Measurements from ENCODE around the gene CD72. TPM values are rescaled to one million over a fixed set of nuclear protein-coding genes. Genes with fewer than 3 reads are reported as not detected.

The CD72 gene
- total and polyA plus RNA-seq, 7 donors: 0.46 to 1.2 (median 0.66) TPM

DNA sequence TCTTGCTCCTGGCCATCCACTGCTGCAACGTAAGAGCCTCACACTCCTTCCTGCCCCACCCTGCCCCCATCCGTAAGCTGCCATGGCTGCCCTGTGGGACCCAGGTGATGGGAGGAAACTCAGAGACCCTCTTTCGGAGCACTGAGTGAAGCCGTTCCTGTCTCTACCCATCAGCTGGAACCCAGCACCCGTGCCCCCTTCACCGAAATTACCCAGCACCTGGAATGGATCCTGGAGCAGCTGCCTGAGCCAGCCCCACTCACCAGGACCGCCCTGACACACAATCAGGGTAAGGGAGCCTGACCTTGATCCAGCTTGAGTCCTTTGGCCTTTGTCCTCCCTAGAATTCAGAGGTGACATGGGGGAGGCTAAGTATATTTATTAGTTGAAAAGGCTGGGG, 10.0 kb downstream of the CD72 start:
- Histone ChIP-seq H3K9me3 (no peaks in the 10 kb centered on the region), H3K27me3 (ENCODE audit: insufficient read depth in 3 of 3, low read length in 2 of 3) (no peaks in the 10 kb centered on the region), H3K36me3 (ENCODE audit: insufficient read depth in 1 of 2, low read depth in 1 of 2) (peaks cover 9 to 38% of the 10 kb centered on the region in 2 donors), H3K27ac (no peak overlapping the region), H3K4me1 (peaks cover 26% of the 10 kb centered on the region), H3K4me3 (no peak overlapping the region)
- 66 to 75% (median 70%) methylated on average over 7 of the region's 7 CpGs for WGBS, 3 donors
- intact Hi-C loops (cut with DNase I): loop anchor here in 1 of 2 donors (2.0 to 10.0 kb wide), 4 partner anchors 39 to 93 kb away; no protein-coding TSS in a partner anchor
- ATAC-seq (no peak), DNase-seq (no peak)
- TF ChIP-seq, protein P1, sequence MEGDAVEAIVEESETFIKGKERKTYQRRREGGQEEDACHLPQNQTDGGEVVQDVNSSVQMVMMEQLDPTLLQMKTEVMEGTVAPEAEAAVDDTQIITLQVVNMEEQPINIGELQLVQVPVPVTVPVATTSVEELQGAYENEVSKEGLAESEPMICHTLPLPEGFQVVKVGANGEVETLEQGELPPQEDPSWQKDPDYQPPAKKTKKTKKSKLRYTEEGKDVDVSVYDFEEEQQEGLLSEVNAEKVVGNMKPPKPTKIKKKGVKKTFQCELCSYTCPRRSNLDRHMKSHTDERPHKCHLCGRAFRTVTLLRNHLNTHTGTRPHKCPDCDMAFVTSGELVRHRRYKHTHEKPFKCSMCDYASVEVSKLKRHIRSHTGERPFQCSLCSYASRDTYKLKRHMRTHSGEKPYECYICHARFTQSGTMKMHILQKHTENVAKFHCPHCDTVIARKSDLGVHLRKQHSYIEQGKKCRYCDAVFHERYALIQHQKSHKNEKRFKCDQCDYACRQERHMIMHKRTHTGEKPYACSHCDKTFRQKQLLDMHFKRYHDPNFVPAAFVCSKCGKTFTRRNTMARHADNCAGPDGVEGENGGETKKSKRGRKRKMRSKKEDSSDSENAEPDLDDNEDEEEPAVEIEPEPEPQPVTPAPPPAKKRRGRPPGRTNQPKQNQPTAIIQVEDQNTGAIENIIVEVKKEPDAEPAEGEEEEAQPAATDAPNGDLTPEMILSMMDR (IDR thresholded peaks at IDR 0.05): no peak

DNA sequence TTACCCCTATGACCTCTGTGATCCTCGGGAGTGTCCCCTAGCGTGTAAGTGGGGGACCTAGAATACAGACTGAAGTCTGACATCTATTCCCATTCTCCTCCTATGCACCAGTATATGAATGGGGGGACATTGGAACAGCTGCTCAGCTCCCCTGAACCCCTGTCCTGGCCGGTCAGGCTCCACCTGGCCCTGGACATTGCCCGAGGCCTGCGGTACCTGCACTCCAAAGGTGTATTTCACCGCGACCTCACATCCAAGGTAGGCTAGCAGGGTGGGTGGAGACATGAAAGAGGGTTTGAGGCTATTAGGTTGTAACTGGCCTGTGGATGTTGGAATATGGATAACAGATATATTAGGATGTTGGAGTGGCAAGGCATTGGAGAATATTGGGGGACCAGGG, 11.5 kb downstream of the CD72 start:
- Histone ChIP-seq H3K4me1 (peaks cover 33% of the 10 kb centered on the region), H3K27me3 (ENCODE audit: insufficient read depth in 3 of 3, low read length in 2 of 3) (no peaks in the 10 kb centered on the region), H3K36me3 (ENCODE audit: insufficient read depth in 1 of 2, low read depth in 1 of 2) (peaks cover 9 to 38% of the 10 kb centered on the region in 2 donors), H3K27ac (no peak overlapping the region), H3K9me3 (no peaks in the 10 kb centered on the region), H3K4me3 (peak overlapping the region; percentile 87)
- WGBS, 3 donors: 82 to 90% (median 87%) methylated on average over 7 of the region's 7 CpGs
- intact Hi-C loops (cut with DNase I): loop anchor here in 1 of 2 donors (5.0 to 10.0 kb wide), 3 partner anchors 41 to 92 kb away; no protein-coding TSS in a partner anchor
- no peak for ATAC-seq
- TF ChIP-seq, protein P1 (IDR thresholded peaks at IDR 0.05): no peak
- DNase-seq: no peak

DNA sequence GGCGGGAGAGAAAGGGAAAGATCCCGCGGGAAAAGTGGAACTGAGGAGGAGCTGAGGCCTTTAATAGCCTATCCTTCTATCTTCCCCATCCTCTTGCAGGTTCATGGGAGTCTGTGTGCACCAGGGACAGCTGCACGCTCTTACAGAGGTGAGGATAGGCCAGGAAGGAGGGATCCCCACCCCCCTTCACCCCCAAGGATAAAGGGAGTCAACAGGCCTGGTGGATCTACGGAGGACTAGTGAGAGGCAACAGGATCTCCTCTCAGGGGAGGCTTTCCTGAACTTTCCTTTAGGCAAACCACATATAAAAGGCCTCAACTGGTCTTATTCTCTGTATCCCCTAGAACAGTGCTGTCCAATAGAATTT, 12.1 kb downstream of the CD72 start:
- intact Hi-C loops (cut with DNase I): loop anchor here in 1 of 2 donors (5.0 to 10.0 kb wide), 3 partner anchors 41 to 91 kb away; no protein-coding TSS in a partner anchor
- H3K27me3 ChIP-seq (ENCODE audit: insufficient read depth in 3 of 3, low read length in 2 of 3): no peaks in the 10 kb centered on the region
- TF ChIP-seq, protein P1 (IDR thresholded peaks at IDR 0.05): no peak
- peaks cover 33% of the 10 kb centered on the region for H3K4me1 ChIP-seq
- 4 to 17% (median 11%) methylated on average over 5 of the region's 5 CpGs for WGBS, 3 donors
- no peak for DNase-seq
- H3K36me3 ChIP-seq (ENCODE audit: insufficient read depth in 1 of 2, low read depth in 1 of 2): peaks cover 9 to 38% of the 10 kb centered on the region in 2 donors
- peak overlapping the region; percentile 95 for H3K27ac ChIP-seq
- ATAC-seq: no peak
- H3K4me3 ChIP-seq: peak overlapping the region; percentile 87
- H3K9me3 ChIP-seq: no peaks in the 10 kb centered on the region

DNA sequence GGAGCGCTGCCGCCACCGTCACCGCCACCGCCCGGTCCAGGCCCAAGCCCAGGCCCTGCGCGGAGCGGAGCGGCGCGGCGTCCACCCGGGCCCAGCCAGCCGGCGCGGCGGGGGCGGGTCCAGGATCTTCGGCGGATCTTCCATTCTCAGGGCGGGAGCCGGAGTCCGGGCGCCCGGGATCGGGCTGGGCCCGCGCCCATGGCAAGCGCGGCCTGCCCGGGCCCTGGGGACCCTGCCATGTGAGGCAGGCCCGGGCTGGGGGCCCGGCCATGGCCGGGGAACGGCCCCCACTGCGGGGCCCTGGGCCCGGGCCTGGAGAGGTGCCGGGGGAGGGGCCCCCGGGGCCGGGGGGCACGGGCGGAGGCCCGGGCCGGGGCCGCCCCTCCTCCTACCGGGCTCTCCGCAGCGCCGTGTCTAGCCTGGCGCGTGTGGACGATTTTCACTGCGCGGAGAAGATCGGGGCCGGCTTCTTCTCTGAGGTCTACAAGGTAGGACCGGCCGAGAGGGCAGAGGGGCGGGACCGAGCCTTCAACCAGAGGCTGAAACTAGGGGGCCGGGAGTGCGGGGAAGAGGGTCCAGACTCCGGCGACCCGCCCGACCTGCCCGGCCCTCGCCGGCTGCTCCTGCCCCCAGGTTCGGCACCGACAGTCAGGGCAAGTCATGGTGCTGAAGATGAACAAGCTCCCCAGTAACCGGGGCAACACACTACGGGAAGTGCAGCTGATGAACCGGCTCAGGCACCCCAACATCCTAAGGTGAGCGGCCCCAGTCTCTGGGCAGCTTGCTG, 12.7 kb downstream of the CD72 start:
- 0 to 1% (median 0%) methylated on average over 50 to 76 of the region's 76 CpGs for WGBS, 3 donors
- no peaks in the 10 kb centered on the region for H3K9me3 ChIP-seq
- intact Hi-C loops (cut with DNase I): loop anchor here in 1 of 2 donors (5.0 to 10.0 kb wide), 3 partner anchors 42 to 91 kb away; no protein-coding TSS in a partner anchor
- peak; percentile 36 to 70 for DNase-seq
- TF ChIP-seq, protein P1 (IDR thresholded peaks at IDR 0.05): no peak
- H3K4me1 ChIP-seq: peaks cover 39% of the 10 kb centered on the region
- no peaks in the 10 kb centered on the region for H3K27me3 ChIP-seq (ENCODE audit: insufficient read depth in 3 of 3, low read length in 2 of 3)
- H3K27ac ChIP-seq: peak overlapping the region; percentile 95
- H3K4me3 ChIP-seq: peak overlapping the region; percentile 87
- peaks cover 9 to 38% of the 10 kb centered on the region in 2 donors for H3K36me3 ChIP-seq (ENCODE audit: insufficient read depth in 1 of 2, low read depth in 1 of 2)
- no peak for ATAC-seq
